Measurements from ENCODE around the gene NKAPD1.

DNA sequence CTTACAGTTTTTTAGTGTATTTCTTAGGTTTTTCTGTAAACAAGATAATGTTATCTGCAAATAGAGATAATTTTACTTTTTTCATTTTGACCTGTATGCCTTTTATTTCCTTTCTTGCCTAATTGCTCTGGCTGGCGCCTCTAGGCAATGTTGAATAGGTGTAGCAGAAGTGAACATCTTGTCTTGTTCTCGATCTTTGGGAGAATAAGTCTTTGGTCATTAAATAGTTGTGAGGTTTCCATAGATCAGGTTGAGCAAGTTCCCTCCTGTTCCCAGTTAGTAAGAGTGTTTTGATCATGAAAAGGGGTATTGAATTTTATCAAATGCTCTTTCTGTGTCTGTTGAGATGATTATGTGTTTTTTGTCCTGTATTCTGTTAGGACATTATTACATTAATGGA lies 24.3 kb upstream of the NKAPD1 start:
- TF ChIP-seq, protein P1, sequence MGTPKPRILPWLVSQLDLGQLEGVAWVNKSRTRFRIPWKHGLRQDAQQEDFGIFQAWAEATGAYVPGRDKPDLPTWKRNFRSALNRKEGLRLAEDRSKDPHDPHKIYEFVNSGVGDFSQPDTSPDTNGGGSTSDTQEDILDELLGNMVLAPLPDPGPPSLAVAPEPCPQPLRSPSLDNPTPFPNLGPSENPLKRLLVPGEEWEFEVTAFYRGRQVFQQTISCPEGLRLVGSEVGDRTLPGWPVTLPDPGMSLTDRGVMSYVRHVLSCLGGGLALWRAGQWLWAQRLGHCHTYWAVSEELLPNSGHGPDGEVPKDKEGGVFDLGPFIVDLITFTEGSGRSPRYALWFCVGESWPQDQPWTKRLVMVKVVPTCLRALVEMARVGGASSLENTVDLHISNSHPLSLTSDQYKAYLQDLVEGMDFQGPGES (IDR thresholded peaks at IDR 0.05; ENCODE audit: low read depth, low read length): no peak
- TF ChIP-seq TCF12 (IDR thresholded peaks at IDR 0.05): no peak
- TF ChIP-seq, protein P2, sequence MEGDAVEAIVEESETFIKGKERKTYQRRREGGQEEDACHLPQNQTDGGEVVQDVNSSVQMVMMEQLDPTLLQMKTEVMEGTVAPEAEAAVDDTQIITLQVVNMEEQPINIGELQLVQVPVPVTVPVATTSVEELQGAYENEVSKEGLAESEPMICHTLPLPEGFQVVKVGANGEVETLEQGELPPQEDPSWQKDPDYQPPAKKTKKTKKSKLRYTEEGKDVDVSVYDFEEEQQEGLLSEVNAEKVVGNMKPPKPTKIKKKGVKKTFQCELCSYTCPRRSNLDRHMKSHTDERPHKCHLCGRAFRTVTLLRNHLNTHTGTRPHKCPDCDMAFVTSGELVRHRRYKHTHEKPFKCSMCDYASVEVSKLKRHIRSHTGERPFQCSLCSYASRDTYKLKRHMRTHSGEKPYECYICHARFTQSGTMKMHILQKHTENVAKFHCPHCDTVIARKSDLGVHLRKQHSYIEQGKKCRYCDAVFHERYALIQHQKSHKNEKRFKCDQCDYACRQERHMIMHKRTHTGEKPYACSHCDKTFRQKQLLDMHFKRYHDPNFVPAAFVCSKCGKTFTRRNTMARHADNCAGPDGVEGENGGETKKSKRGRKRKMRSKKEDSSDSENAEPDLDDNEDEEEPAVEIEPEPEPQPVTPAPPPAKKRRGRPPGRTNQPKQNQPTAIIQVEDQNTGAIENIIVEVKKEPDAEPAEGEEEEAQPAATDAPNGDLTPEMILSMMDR (IDR thresholded peaks at IDR 0.05): no peak
- TF ChIP-seq, protein P3, sequence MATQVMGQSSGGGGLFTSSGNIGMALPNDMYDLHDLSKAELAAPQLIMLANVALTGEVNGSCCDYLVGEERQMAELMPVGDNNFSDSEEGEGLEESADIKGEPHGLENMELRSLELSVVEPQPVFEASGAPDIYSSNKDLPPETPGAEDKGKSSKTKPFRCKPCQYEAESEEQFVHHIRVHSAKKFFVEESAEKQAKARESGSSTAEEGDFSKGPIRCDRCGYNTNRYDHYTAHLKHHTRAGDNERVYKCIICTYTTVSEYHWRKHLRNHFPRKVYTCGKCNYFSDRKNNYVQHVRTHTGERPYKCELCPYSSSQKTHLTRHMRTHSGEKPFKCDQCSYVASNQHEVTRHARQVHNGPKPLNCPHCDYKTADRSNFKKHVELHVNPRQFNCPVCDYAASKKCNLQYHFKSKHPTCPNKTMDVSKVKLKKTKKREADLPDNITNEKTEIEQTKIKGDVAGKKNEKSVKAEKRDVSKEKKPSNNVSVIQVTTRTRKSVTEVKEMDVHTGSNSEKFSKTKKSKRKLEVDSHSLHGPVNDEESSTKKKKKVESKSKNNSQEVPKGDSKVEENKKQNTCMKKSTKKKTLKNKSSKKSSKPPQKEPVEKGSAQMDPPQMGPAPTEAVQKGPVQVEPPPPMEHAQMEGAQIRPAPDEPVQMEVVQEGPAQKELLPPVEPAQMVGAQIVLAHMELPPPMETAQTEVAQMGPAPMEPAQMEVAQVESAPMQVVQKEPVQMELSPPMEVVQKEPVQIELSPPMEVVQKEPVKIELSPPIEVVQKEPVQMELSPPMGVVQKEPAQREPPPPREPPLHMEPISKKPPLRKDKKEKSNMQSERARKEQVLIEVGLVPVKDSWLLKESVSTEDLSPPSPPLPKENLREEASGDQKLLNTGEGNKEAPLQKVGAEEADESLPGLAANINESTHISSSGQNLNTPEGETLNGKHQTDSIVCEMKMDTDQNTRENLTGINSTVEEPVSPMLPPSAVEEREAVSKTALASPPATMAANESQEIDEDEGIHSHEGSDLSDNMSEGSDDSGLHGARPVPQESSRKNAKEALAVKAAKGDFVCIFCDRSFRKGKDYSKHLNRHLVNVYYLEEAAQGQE (IDR thresholded peaks at IDR 0.05; ENCODE audit: low read depth, low read length): no peak
- TF ChIP-seq, protein P4, sequence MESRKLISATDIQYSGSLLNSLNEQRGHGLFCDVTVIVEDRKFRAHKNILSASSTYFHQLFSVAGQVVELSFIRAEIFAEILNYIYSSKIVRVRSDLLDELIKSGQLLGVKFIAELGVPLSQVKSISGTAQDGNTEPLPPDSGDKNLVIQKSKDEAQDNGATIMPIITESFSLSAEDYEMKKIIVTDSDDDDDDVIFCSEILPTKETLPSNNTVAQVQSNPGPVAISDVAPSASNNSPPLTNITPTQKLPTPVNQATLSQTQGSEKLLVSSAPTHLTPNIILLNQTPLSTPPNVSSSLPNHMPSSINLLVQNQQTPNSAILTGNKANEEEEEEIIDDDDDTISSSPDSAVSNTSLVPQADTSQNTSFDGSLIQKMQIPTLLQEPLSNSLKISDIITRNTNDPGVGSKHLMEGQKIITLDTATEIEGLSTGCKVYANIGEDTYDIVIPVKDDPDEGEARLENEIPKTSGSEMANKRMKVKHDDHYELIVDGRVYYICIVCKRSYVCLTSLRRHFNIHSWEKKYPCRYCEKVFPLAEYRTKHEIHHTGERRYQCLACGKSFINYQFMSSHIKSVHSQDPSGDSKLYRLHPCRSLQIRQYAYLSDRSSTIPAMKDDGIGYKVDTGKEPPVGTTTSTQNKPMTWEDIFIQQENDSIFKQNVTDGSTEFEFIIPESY (IDR thresholded peaks at IDR 0.05; ENCODE audit: borderline replicate concordance, low read depth): no peak
- TF ChIP-seq SMC3 (IDR thresholded peaks at IDR 0.05; ENCODE audit: low read depth, low read length): no peak
